ENCODE measurements around the gene RFX5. TPM values are rescaled to one million over a fixed set of nuclear protein-coding genes. Genes with fewer than 3 reads are reported as not detected.
"Not testable (repeated sequence)": the region's sequence is repeated elsewhere in the genome, so short reads cannot be mapped to it uniquely, and the experiment has no call there.

Gene RFX5
- 74.4 and 80.4 TPM in 2 replicates for polyA plus RNA-seq (2014; cell fraction: cytosol; rRNA removed)
- polyA plus RNA-seq (2014; cell fraction: nucleus; rRNA removed): 226 and 232 TPM in 2 replicates

GRCh38 chr1:151346769-151347522 is at the start of gene RFX5:
Gene RFX5, minus strand, starts transcription at chr1:151347252. Its CDS starts 932 bp downstream, at chr1:151346320.
- DNase-seq (ENCODE audit: low spot score): peak; percentile 99

- DNase-seq (ENCODE audit: low spot score): not testable (repeated sequence)
Observed at GRCh38 chr1:151396265-151396664, 49.2 kb upstream of the RFX5 start.

- no peak for DNase-seq (ENCODE audit: low spot score)
Observed at GRCh38 chr1:151393583-151393982, 46.5 kb upstream of the RFX5 start.

- no peak for DNase-seq (ENCODE audit: low spot score)
Observed at GRCh38 chr1:151391079-151391563, 44.1 kb upstream of the RFX5 start.

- DNase-seq (ENCODE audit: low spot score): not testable (repeated sequence)
Observed at GRCh38 chr1:151390221-151391078, 43.4 kb upstream of the RFX5 start.

- DNase-seq (ENCODE audit: low spot score): no peak
Observed at GRCh38 chr1:151386002-151386401, 39.0 kb upstream of the RFX5 start.

GRCh38 chr1:151384584-151384983 is 37.5 kb upstream of the RFX5 start:
- no peak for DNase-seq (ENCODE audit: low spot score)

- DNase-seq (ENCODE audit: low spot score): no peak
Observed at GRCh38 chr1:151377150-151377884, 30.3 kb upstream of the RFX5 start.

GRCh38 chr1:151373196-151373595 is 26.1 kb upstream of the RFX5 start:
- no peak for DNase-seq (ENCODE audit: low spot score)

GRCh38 chr1:151372058-151372934 is 25.2 kb upstream of the RFX5 start, which contains the start of gene SELENBP1:
Gene SELENBP1, minus strand, starts transcription at chr1:151372705. Its CDS starts 64 bp downstream, at chr1:151372641.
- DNase-seq (ENCODE audit: low spot score): peak; percentile 57

- no peak for DNase-seq (ENCODE audit: low spot score)
Observed at GRCh38 chr1:151371370-151372057, 24.5 kb upstream of the RFX5 start.

GRCh38 chr1:151370211-151370911 is 23.3 kb upstream of the RFX5 start:
- no peak for DNase-seq (ENCODE audit: low spot score)

GRCh38 chr1:151369621-151370048 is 22.6 kb upstream of the RFX5 start:
- DNase-seq (ENCODE audit: low spot score): no peak

GRCh38 chr1:151369302-151369610 is 22.2 kb upstream of the RFX5 start:
- no peak for DNase-seq (ENCODE audit: low spot score)

GRCh38 chr1:151368393-151369301 is 21.6 kb upstream of the RFX5 start:
- DNase-seq (ENCODE audit: low spot score): no peak

GRCh38 chr1:151367658-151368392 is 20.8 kb upstream of the RFX5 start:
- DNase-seq (ENCODE audit: low spot score): no peak

- DNase-seq (ENCODE audit: low spot score): no peak
Observed at GRCh38 chr1:151364996-151365395, 17.9 kb upstream of the RFX5 start.
